HCT116 (cell line): ENCODE results near the gene CAMK2A. TPM values are rescaled to one million over a fixed set of nuclear protein-coding genes. Genes with fewer than 3 reads are reported as not detected.
"Not testable (repeated sequence)": the region's sequence is repeated elsewhere in the genome, so short reads cannot be mapped to it uniquely, and the experiment has no call there.

Source experiments
- ATAC-seq: fragments of 200-7000 bp; cut with Tn5 transposase; 2 replicates; pipeline ENCODE4 v1.9.1; 2020; ENCODE audit warnings: mild to moderate bottlenecking, moderate library complexity
- BruUV-seq: library from RNA; stranded (reverse); fragments of 400-500 nt; replicated peaks from 2 replicates; lab custom pipeline; 2021; lab: Mats Ljungman, UMichigan
- CTCF ChIA-PET: fragments of 300-600 bp; sonication (Branson Sonifier 250); formaldehyde crosslinking; loops from one replicate; lab custom pipeline; 2021; ENCODE audit warnings: antibody characterized with exemption; lab: Charles Lee
- POLR2A ChIA-PET: fragments of 300-600, 350-600 bp; sonication (Branson Sonifier 250); formaldehyde crosslinking; loops from one replicate; lab custom pipeline; 2021; ENCODE audit warnings: antibody characterized with exemption; lab: Charles Lee
- RAD21 ChIA-PET, 2 experiments: fragments of 300-600 bp; sonication (Branson Sonifier 250); formaldehyde crosslinking; loops; one replicate each; lab custom pipeline; 2023; ENCODE audit warnings: low total read pairs in 2 of 2; ENCODE audit not compliant: uncharacterized antibody in 2 of 2, unreplicated experiment in 2 of 2, low non-redundant PET in 1 of 2; lab: Charles Lee
- DNase-seq: peaks from one replicate; pipeline ENCODE4 v3.0.0-alpha.2; 2010; ENCODE audit warnings: low read depth, low spot score
- H2AFZ ChIP-seq: fragments of 200-600 bp; shearing (Covaris generic), sonication (generic); 2 replicates; pipeline ENCODE4 v1.6.1; 2017; ENCODE audit warnings: low read depth, mixed run types, mixed read lengths, antibody characterized with exemption, low read length; ENCODE audit not compliant: poor library complexity, severe bottlenecking
- H3K27ac ChIP-seq: 2 replicates; pipeline ENCODE4 v1.5.1; 2012; ENCODE audit warnings: low read depth, low read length
- H3K27me3 ChIP-seq: fragments of 200-600 bp; sonication (generic); 2 replicates; pipeline ENCODE4 v1.6.1; 2016; ENCODE audit warnings: mixed run types, low read length, mixed read lengths; ENCODE audit not compliant: insufficient read depth
- H3K36me3 ChIP-seq, 2 experiments: fragments of 200-500 bp in 1 of 2; fragments of 200-600 bp in 1 of 2; sonication (Bioruptor generic) in 1 of 2; sonication (generic) in 1 of 2; 2 replicates each; pipeline versions ENCODE4 v1.5.1 to v1.6.1; 2014 to 2016; ENCODE audit warnings: low read length in 2 of 2, inconsistent platforms in 1 of 2, mixed read lengths in 1 of 2, mixed run types in 1 of 2; ENCODE audit not compliant: insufficient read depth in 2 of 2, control insufficient read depth in 1 of 2
- H3K4me1 ChIP-seq, 2 experiments: fragments of 200-600 bp in 1 of 2; sonication (generic) in 1 of 2; 2 replicates each; pipeline versions ENCODE4 v1.5.1 to v1.6.1; 2012 to 2017; ENCODE audit warnings: low read length in 2 of 2, inconsistent platforms in 1 of 2, mild to moderate bottlenecking in 1 of 2, mixed read lengths in 1 of 2, mixed run types in 1 of 2, moderate library complexity in 1 of 2; ENCODE audit not compliant: insufficient read depth in 2 of 2, control insufficient read depth in 1 of 2
- H3K4me2 ChIP-seq: fragments of 200-600 bp; sonication (generic); 2 replicates; pipeline ENCODE4 v1.6.1; 2017; ENCODE audit warnings: mixed run types, low read length, mixed read lengths
- H3K4me3 ChIP-seq, 2 experiments: fragments of 200-600 bp in 1 of 2; sonication (generic) in 1 of 2; replicated peaks in 1 of 2; 2 replicates each; pipeline ENCODE4 v1.5.1; 2011 to 2016; ENCODE audit warnings: low read length in 2 of 2, control low read depth in 1 of 2, low read depth in 1 of 2, mild to moderate bottlenecking in 1 of 2, mixed read lengths in 1 of 2, mixed run types in 1 of 2
- H3K79me2 ChIP-seq: fragments of 200-600 bp; sonication (generic); 2 replicates; pipeline ENCODE4 v1.6.1; 2017; ENCODE audit warnings: mild to moderate bottlenecking, mixed run types, low read length, moderate library complexity, mixed read lengths; ENCODE audit not compliant: insufficient read depth
- H3K9ac ChIP-seq: fragments of 200-600 bp; sonication (generic); 2 replicates; pipeline ENCODE4 v1.6.1; 2016; ENCODE audit warnings: low read length, mixed read lengths
- H3K9me2 ChIP-seq: fragments of 200-600 bp; sonication (generic), shearing (Covaris generic); 2 replicates; pipeline ENCODE4 v1.6.1; 2017; ENCODE audit warnings: mixed run types, mild to moderate bottlenecking, moderate library complexity; ENCODE audit not compliant: insufficient read depth
- H3K9me3 ChIP-seq, 2 experiments: fragments of 200-500 bp in 1 of 2; fragments of 200-600 bp in 1 of 2; sonication (Bioruptor generic) in 1 of 2; sonication (generic) in 1 of 2; 2 replicates each; pipeline ENCODE4 v1.6.1; 2014 to 2017; ENCODE audit warnings: low read length in 2 of 2, mixed read lengths in 2 of 2, inconsistent platforms in 1 of 2, low read depth in 1 of 2, mild to moderate bottlenecking in 1 of 2, mixed run types in 1 of 2, moderate library complexity in 1 of 2; ENCODE audit not compliant: control insufficient read depth in 1 of 2, insufficient read depth in 1 of 2
- H4K20me1 ChIP-seq: fragments of 200-600 bp; sonication (generic), shearing (Covaris generic); 2 replicates; pipeline ENCODE4 v1.6.1; 2017; ENCODE audit warnings: mixed run types, mild to moderate bottlenecking, moderate library complexity; ENCODE audit not compliant: insufficient read depth
- CBX3 ChIP-seq: IDR thresholded peaks from 2 replicates; pipeline ENCODE4 v1.6.1; 2012; ENCODE audit warnings: low read depth
- CEBPB ChIP-seq: IDR thresholded peaks from 2 replicates; pipeline ENCODE4 v1.6.1; 2012; ENCODE audit warnings: low read depth
- EGR1 ChIP-seq: IDR thresholded peaks from 2 replicates; pipeline ENCODE4 v1.6.1; 2012; ENCODE audit warnings: low read depth
- ELF1 ChIP-seq: IDR thresholded peaks from 2 replicates; pipeline ENCODE4 v1.6.1; 2012; ENCODE audit warnings: low read depth, borderline replicate concordance
- FOSL1 ChIP-seq: IDR thresholded peaks from 2 replicates; pipeline ENCODE4 v1.6.1; 2012; ENCODE audit warnings: low read depth
- JUND ChIP-seq: IDR thresholded peaks from 2 replicates; pipeline ENCODE4 v1.6.1; 2012
- POLR2A ChIP-seq: IDR thresholded peaks from 2 replicates; pipeline ENCODE4 v1.7.0; 2011; ENCODE audit warnings: borderline replicate concordance; ENCODE audit not compliant: insufficient read depth, insufficient read length; ENCODE audit errors: extremely low read depth
- POLR2AphosphoS5 ChIP-seq: IDR thresholded peaks from 2 replicates; pipeline ENCODE4 v1.6.1; 2011; ENCODE audit warnings: mild to moderate bottlenecking, low read depth, low read length, moderate library complexity
- SIN3A ChIP-seq: IDR thresholded peaks from 2 replicates; pipeline ENCODE4 v1.6.1; 2012; ENCODE audit warnings: low read depth
- SP1 ChIP-seq: IDR thresholded peaks from 2 replicates; pipeline ENCODE4 v1.6.1; 2012; ENCODE audit warnings: low read depth
- SRF ChIP-seq: IDR thresholded peaks from 2 replicates; pipeline ENCODE4 v1.6.1; 2012; ENCODE audit warnings: low read depth
- YY1 ChIP-seq: IDR thresholded peaks from 2 replicates; pipeline ENCODE4 v1.6.1; 2011; ENCODE audit warnings: low read length, low read depth, moderate library complexity, mild to moderate bottlenecking; ENCODE audit not compliant: insufficient replicate concordance; ENCODE audit errors: extremely low read depth
- intact Hi-C: fragments of 100-400 bp; cut with micrococcal nuclease; formaldehyde crosslinking; loops from 2 replicates; pipeline ENCODE4 v1.10.0; 2022
- total RNA-seq: library from RNA; stranded (reverse); gene quantifications from one replicate; pipeline ENCODE4 v1.2.1, GENCODE V29; 2021; ENCODE audit not compliant: unreplicated experiment
- TF ChIP-seq, protein P1 (sequence below): IDR thresholded peaks from 2 replicates; pipeline ENCODE4 v1.6.1; 2012
- TF ChIP-seq, protein P2 (sequence below), 3 experiments: fragments of 200-600 bp in 1 of 3; sonication (generic) in 1 of 3; IDR thresholded peaks in 2 of 3; conservative IDR thresholded peaks in 1 of 3; 2 replicates each; pipeline ENCODE4 v1.5.1; 2012 to 2017; ENCODE audit warnings: low read depth in 2 of 3, low read length in 2 of 3, antibody characterized with exemption in 1 of 3, borderline replicate concordance in 1 of 3, control low read depth in 1 of 3, mild to moderate bottlenecking in 1 of 3, mixed read lengths in 1 of 3, mixed run types in 1 of 3, moderate library complexity in 1 of 3; ENCODE audit not compliant: insufficient read depth in 1 of 3
- TF ChIP-seq, protein P3 (sequence below): IDR thresholded peaks from 2 replicates; pipeline ENCODE4 v1.6.1; 2012; ENCODE audit warnings: low read depth
- TF ChIP-seq, protein P4 (sequence below): IDR thresholded peaks from 2 replicates; pipeline ENCODE4 v1.6.1; 2012

Gene CAMK2A
- total RNA-seq, 1 experiment from 2014 or later: not detected

DNA sequence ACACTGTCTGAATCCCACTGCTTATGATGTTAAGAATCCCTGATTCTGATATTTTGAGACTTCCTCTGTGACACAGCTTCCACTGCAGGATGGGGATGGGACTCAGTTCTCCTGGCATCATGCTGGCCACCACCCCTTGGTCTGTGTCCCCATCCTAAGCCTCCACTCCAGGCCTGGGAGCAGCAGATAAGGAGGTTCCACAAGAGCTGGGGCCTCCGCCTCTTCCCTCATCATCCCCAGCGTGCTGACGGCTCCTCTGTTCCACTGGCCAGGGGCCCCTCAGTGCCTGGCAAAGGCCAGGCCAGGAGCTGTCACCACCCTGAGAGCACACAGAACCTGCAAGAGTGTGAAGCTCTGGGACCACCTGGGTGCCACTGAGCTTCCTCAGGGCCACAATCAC, 40.6 kb downstream of the CAMK2A start:
- ATAC-seq: no peak
- H3K79me2 ChIP-seq: no peaks in the 10 kb centered on the region
- ChIA-PET RAD21 (no interaction called here), POLR2A (no interaction called here), CTCF (no interaction called here)
- no TSS peak for BruUV-seq
- H2AFZ ChIP-seq: no peak overlapping the region
- no peak overlapping the region for H3K4me3 ChIP-seq
- H3K9me2 ChIP-seq: no peaks in the 10 kb centered on the region
- no peaks in the 10 kb centered on the region for H3K36me3 ChIP-seq
- H3K9me3 ChIP-seq: no peaks in the 10 kb centered on the region
- no peak overlapping the region for H3K9ac ChIP-seq
- no peaks in the 10 kb centered on the region for H4K20me1 ChIP-seq
- no peak for DNase-seq
- intact Hi-C loops: no loop called here
- no peak for TF ChIP-seq ELF1
- TF ChIP-seq SIN3A: no peak
- TF ChIP-seq, protein P1, sequence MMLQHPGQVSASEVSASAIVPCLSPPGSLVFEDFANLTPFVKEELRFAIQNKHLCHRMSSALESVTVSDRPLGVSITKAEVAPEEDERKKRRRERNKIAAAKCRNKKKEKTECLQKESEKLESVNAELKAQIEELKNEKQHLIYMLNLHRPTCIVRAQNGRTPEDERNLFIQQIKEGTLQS: no peak
- no peak for TF ChIP-seq SP1
- TF ChIP-seq POLR2A: no peak
- no peak for TF ChIP-seq FOSL1
- TF ChIP-seq, protein P2, sequence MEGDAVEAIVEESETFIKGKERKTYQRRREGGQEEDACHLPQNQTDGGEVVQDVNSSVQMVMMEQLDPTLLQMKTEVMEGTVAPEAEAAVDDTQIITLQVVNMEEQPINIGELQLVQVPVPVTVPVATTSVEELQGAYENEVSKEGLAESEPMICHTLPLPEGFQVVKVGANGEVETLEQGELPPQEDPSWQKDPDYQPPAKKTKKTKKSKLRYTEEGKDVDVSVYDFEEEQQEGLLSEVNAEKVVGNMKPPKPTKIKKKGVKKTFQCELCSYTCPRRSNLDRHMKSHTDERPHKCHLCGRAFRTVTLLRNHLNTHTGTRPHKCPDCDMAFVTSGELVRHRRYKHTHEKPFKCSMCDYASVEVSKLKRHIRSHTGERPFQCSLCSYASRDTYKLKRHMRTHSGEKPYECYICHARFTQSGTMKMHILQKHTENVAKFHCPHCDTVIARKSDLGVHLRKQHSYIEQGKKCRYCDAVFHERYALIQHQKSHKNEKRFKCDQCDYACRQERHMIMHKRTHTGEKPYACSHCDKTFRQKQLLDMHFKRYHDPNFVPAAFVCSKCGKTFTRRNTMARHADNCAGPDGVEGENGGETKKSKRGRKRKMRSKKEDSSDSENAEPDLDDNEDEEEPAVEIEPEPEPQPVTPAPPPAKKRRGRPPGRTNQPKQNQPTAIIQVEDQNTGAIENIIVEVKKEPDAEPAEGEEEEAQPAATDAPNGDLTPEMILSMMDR (IDR thresholded peaks at IDR 0.05 in 2 of 3, conservative IDR thresholded peaks at IDR 0.05 in 1 of 3; ENCODE audit: borderline replicate concordance in 1 of 3, insufficient read depth in 1 of 3, low read depth in 2 of 3, low read length in 2 of 3): no peak
- TF ChIP-seq YY1: no peak
- no peak for TF ChIP-seq EGR1
- TF ChIP-seq, protein P3, sequence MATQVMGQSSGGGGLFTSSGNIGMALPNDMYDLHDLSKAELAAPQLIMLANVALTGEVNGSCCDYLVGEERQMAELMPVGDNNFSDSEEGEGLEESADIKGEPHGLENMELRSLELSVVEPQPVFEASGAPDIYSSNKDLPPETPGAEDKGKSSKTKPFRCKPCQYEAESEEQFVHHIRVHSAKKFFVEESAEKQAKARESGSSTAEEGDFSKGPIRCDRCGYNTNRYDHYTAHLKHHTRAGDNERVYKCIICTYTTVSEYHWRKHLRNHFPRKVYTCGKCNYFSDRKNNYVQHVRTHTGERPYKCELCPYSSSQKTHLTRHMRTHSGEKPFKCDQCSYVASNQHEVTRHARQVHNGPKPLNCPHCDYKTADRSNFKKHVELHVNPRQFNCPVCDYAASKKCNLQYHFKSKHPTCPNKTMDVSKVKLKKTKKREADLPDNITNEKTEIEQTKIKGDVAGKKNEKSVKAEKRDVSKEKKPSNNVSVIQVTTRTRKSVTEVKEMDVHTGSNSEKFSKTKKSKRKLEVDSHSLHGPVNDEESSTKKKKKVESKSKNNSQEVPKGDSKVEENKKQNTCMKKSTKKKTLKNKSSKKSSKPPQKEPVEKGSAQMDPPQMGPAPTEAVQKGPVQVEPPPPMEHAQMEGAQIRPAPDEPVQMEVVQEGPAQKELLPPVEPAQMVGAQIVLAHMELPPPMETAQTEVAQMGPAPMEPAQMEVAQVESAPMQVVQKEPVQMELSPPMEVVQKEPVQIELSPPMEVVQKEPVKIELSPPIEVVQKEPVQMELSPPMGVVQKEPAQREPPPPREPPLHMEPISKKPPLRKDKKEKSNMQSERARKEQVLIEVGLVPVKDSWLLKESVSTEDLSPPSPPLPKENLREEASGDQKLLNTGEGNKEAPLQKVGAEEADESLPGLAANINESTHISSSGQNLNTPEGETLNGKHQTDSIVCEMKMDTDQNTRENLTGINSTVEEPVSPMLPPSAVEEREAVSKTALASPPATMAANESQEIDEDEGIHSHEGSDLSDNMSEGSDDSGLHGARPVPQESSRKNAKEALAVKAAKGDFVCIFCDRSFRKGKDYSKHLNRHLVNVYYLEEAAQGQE: no peak
- no peak for TF ChIP-seq CEBPB
- TF ChIP-seq, protein P4, sequence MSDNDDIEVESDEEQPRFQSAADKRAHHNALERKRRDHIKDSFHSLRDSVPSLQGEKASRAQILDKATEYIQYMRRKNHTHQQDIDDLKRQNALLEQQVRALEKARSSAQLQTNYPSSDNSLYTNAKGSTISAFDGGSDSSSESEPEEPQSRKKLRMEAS: no peak
- TF ChIP-seq JUND: no peak
- no peak for TF ChIP-seq SRF
- TF ChIP-seq POLR2AphosphoS5: no peak
- no peak for TF ChIP-seq CBX3
- no peaks in the 10 kb centered on the region for H3K27me3 ChIP-seq
- H3K4me1 ChIP-seq: no peaks in the 10 kb centered on the region
- H3K4me2 ChIP-seq: no peak overlapping the region
- no peak overlapping the region for H3K27ac ChIP-seq

DNA sequence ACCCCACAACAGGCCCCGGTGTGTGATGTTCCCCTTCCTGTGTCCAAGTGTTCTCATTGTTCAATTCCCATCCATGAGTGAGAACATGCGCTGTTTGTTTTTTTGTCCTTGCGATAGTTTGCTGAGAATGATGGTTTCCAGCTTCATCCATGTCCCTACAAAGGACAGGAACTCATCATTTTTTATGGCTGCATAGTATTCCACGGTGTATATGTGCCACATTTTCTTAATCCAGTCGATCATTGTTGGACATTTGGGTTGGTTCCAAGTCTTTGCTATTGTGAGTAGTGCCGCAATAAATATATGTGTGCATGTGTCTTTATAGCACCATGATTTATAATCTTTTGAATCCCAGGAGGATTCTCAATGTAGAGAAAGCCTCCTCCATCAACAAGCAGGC, 41.1 kb downstream of the CAMK2A start:
- intact Hi-C loops, H3K9me2 ChIP-seq, H3K27me3 ChIP-seq, H3K4me3 ChIP-seq, BruUV-seq, H3K79me2 ChIP-seq, POLR2A ChIA-PET, H3K9ac ChIP-seq, H4K20me1 ChIP-seq, RAD21 ChIA-PET, H3K4me1 ChIP-seq, H2AFZ ChIP-seq, H3K27ac ChIP-seq, ATAC-seq, H3K4me2 ChIP-seq, H3K36me3 ChIP-seq, CTCF ChIA-PET, H3K9me3 ChIP-seq, DNase-seq: not testable (repeated sequence)
